Middle frontal gyrus (tissue), 1 donor: ENCODE measurements around the gene JAKMIP2.

Experiments
- DNase-seq: peaks from one replicate; pipeline ENCODE4 v3.0.0-alpha.2; 2015; ENCODE audit warnings: low spot score; ENCODE audit errors: extremely low spot score

JAKMIP2 gene

DNA sequence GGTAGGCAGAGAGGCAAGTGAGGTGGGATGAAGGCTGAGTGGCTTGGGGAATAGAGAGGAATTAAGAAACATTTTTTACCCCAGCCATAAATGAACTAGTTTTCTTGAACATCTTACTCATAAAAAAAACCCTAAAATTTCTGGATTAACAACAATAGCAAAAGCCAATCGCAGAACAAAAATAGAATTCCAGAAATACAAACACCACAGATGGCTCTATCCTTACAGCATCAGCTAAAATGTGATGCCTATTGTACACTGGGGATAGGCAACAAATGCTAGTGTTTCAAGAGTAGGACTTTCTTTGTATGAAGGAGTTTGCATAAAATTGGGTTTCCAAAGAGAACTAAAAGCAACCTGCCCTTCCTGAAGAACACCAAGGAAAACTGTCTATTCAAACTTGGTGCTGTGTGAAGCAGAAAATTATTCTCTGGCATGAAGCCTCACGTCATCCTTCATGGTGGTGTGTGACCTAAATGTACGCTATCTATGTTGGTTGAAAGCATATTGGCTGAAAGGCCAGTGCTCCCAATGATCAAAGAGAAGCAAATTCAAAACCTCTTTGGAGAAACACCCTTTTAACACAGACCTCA, 82.9 kb downstream of the JAKMIP2 start:
- DNase-seq: peak; percentile 13

DNA sequence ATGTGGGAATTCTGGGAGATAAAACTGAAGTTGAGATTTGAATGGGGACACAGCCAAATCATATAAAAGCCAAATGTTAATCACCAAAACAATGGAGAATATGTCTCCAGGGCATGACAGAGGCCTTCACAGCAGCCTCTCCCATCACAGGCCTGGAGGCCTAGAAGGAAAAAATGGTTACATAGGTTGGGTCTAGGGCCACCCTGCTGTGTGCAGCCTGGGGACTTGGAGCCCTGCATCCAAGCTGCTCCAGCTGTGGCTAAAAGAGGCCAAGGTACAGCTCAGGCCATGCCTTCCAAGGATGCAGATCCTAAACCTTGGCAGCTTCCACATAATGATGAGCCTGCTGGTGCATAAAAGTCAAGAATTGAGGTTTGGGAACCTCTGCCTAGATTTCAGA, 85.1 kb downstream of the JAKMIP2 start:
- DNase-seq: no peak

DNA sequence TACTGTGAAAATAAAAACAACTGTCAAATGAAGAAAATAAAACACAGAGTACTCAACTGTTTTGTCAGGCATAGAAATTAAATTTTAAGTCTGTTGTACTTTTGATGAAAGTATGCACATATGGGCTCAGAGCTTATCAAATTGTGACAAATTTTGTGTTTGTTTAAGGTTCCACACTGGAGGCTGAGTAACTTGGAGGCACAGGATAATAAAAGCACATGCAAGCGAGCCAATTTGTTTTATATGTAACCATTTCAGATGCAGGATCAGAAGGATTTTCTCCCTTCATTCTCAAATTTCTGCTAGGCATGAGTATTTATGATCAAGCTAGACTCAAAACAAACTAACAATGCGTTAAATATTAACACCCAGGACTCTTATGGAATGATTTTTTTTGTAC, 87.8 kb downstream of the JAKMIP2 start:
- DNase-seq: no peak

DNA sequence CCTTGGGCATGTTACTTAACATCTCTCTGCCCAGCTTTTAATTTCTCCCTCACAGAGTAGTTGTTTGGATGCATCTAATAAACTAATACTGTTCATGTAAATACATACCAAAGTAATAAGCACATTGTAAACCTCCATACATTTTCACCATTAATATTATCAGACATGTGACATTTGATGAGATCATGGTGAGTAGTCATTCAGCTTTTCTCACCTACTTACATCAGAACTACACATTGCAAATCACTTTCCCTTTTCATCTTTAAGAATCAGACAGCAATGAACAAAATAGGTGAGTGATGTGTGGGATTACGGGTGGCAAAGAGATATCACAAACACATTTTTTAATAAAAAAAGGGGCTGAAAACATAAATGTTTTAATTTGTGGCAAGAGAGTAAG, 89.3 kb downstream of the JAKMIP2 start:
- no peak for DNase-seq

DNA sequence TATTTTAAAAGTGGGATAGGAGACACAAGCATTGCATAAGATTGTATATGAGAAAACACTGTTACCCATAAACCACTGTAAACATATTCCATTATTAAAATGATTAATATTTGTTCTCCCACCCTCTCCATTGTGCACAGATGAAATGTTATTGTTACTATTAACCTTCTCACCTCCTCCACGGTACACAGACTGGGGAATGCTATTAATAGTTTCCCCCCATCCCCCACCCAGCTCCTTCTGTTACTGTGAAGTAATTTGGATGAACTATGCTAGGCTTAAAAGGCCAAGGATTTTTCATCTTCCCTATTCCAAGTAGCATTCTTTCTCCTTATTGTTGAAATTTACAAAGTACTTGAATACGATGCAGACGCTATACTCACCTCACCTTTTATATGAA, 91.4 kb downstream of the JAKMIP2 start:
- DNase-seq: no peak

DNA sequence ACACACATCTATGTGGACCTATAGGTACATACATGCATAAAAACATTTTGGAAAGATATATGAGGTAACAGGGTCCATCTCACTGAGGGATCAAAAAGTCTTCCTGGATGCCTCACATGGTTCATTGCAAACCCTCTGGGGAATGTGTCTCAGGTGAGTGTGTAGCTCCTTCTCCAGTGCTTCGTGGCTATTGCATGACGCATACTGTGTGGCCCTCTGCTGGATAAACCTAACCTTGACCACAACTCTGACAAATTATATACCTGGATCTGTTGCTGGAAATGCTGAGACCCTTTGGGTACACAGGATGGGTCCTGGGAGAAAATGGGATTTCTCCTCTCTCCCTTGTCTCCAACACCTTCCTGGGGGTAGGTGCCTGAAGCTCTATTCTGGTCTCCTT, 91.9 kb downstream of the JAKMIP2 start:
- no peak for DNase-seq

DNA sequence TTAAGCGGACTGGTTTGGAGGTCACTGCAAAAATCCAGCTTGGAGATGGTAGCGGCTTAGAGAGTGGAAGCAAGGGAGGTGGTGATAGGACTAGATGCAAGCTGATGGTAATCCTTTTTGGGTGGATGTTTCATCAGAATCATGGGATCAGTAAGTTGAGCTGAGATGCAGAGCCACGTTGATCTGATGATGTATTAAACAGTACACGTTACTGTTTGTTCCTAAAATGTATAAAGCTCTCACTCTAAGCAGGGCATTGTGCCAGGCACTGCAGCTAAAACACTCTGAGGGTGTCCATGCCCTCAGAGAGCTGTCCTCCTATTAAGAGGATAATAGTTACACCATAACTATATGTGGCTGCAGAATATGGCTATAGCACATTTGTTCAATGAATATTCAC, 93.1 kb downstream of the JAKMIP2 start:
- no peak for DNase-seq

DNA sequence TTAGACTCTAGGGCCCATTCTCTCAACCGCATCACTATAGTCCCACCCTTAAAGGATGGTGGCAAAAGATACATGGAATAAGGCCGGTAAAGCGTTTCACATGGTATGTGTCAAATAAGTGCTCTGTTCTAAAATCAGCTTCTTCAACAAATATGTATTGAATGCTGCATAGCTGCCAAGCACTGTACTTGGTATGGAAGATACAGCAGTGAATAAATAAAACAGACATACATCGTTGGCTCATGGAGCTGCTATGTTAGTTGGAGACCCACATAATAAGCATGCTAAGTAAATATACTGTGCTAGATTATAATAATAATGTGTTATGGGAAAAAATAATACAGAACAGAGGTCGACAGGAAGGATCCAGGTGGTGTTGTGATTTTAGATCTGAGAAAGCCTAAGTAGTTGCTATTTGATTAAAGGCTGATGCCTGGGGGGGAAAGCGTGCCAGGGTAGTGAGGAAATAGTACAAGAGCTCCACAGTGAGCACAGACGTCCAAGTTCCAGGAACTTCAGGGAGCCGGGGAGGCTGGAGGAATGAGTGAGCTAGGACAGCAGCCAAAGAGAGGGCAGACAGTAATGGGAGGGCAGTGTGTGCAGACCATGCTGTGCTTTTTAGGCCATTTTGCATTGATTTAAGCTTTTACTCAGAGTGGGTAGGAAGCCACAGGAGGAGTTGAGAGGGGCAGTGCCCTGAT, 93.7 kb downstream of the JAKMIP2 start:
- DNase-seq: no peak

DNA sequence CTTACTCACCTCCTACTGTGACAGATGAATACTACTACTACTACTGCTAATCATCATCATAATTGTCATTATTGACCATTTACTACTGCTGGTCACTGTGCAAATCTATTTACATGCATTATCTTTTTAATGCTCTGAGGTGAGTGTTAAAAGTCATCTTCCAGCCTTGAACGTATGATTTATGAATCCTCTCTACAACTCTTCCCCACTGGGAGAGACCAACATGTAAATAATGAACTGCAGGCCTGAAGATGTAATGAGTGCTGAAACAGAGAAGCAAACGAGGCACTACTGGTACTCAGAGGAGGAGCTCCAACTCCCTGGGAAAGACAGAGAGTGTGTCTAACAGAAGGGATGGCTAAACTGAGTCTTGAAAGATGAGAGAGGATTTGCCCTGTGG, 95.4 kb downstream of the JAKMIP2 start:
- no peak for DNase-seq

DNA sequence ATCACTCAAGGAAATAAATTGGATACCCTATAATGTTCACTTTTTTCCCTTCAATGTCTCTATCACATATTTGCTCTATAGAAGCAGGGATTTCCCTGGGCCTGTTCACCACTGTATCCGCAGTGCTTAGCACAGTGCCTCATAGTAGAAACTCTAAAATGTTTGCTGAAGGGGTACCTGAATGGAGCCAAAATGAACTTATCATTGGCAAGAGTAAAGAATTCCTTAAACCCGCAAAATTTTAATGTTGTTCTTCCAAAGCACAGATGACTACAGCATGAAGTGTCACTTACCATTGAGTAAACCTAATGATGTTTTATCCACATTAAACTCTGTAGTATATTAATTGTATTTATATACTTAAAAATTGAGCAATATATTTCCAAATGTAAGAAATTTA, 96.1 kb downstream of the JAKMIP2 start:
- DNase-seq: no peak

DNA sequence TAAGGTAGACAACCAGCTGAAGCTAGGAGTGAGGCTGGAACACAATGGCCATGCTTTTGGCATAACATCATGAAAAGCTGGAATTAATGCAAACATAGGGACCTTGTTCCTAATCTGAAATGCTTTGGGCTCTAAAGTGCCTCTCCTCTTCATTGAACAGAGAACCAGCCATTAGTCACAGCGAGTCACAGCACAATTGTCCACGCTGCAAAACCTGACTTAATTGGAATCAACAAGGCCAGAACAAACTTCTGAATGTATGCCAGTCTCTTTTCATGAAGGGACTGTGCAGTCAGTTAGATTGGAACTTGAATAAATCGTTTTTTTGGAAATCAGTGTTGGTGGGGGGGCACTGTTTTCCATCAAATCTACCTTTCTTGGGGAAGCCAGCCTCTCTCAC, 96.5 kb downstream of the JAKMIP2 start:
- no peak for DNase-seq

DNA sequence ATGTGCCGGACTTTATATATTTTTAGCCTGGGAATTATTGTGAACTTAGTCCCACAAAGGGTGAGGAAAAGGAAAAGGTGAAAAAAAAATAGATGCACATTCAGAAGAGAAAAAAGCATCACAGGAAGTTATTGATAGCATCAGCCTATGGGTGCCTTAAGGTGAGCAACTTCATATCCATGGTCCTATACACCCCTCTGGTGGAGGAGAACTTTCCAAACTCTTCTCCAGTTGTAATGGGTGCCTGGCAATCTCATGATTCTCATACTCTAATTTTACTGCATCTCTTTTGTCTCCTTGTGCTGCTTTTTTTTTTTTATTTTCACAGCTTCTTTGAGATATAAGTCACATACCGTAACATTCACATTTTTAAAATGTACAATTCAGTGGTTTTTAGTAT, 107.4 kb downstream of the JAKMIP2 start:
- DNase-seq: no peak

DNA sequence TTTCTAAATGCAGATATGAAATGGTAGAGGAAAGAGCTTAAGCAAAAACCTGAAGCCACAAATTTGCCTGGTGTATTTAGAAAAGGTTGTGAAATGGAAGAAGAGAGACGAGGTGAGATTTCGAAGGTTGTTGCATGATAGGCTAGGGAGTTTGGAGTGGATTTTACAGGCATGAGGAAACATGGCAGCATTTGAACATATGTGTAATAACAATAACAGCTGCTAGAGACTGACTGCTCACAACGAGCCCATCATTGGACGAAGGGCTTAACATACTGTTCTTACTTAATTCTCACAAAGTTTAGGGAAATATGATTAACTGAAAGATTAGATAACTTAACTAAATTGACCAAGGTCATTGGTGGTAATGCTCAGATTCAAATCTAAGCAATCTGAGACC, 108.1 kb downstream of the JAKMIP2 start:
- DNase-seq: no peak

DNA sequence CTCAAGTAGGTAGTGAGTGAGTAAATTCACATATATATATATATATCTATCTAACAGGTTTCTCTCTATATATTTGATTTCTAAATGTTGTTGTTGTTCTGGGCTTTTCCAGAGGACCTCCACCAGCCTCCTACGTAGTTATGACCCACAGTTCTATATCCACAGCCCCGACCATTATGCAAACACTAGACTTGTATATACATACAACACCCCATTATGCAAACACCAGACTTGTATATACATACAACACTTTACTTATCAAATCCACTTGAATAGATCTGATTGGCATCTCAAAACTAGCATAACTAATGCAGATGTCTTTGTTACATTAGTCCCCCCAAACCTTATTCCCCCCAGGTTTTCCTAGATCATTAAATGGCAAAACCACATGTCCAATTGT, 108.7 kb downstream of the JAKMIP2 start:
- no peak for DNase-seq

DNA sequence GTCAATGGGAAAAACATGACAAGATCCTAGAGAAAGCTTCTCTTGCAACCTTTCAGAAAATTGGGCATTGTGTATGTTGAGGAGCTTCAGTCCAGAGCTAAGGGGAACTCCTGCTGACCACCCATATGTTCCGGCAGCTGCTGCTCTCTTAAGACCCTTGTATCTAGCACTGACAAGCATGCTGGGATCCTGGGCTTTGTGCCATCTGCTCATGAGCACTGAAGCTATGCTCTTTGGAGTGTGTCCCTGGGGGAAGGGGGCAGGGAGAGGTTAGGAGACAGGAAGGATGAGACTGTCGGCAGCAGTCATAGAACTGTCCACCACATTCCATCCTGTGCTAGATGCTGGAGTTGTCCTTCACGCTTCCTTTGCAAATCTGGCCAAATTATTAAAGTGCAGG, 109.3 kb downstream of the JAKMIP2 start:
- DNase-seq: no peak

DNA sequence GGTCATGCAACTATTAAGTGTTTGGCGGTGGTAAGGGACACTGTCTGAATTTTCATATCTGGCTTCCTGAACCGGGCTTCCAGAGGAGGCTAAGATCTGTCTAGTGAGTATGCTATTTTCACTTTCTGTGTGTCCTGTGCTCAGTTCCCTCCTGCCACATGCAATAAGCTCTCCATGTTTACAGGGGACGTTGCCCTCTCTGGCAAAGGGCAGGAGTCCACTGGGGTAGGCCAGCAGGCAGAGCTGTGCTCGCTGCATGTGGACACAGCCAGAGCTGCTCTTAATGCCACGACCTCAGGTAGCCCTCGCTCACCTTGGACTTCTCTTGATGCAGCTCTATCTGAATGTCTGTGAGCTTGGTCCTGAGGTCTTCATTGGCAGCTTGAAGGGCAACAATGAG, 111.2 kb downstream of the JAKMIP2 start:
- DNase-seq: no peak

DNA sequence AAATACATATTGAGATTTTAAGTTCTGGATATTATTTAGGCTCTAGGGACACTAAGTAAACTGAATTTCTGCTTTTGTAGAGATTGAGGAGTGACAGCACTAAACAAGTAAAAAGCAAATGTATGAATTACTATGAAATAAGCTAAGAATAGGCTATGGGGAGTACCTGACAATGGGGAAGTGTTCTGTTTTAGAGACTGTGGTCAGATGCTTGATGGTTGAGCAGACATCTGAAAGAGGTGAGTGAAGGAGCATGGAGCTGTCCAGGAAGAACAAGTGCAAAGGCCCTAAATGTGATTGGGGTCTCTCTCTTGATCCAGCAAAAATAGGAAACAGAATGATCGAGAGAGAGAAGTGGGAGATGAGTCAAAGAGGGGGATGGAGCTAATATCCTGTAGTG, 111.7 kb downstream of the JAKMIP2 start:
- no peak for DNase-seq

DNA sequence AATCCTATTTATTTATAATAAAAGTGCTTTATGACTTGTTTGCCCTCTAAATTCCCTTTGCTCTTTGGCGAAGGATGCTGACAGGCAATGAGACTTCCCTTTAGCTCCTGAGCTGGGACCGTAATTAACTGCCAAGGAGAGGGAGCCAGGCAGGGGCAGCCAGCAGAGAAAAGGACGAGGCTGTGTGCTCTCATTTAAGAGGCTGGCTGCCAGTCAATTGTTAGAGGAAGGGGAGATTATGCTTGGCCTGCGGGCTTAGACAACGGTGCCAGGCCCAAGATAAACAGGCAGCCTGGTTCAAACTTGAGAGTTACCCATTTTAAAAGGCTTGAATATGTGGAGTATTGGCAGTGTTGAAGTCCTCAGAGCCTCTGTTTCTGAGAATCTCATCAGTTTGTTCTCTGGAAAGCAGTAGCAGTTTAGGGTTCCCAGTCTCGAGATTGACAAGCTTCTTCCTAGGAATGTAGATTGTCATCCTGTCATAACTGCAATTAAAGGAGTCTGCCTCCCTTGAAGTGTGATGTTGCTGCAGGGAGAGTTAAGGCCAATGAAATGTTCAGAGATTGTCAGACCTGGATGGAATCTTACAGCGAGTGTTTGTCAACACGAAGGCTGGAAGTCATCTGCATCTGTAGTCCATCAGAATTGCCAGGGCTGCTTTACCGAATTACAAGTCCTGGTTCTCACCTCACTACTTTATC, 113.2 kb downstream of the JAKMIP2 start:
- DNase-seq: no peak

DNA sequence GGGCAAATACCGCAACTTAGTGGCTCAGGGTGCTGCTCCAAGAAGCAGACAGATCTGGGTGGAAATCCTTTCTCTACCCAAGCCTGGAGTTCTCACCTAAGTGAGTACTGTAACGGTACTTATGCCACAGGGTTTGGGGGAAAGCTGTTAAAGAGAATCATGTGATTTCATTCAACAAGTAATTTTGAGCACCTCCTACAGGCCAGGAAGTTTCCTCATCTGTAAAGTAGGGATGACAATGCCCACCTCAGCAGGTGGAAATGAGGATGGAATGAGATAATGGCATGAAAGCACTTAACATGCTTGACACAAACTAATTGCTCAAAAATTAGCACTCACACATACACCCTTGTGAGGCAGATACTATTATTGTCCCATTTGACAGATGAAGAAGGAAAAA, 114.1 kb downstream of the JAKMIP2 start:
- no peak for DNase-seq

DNA sequence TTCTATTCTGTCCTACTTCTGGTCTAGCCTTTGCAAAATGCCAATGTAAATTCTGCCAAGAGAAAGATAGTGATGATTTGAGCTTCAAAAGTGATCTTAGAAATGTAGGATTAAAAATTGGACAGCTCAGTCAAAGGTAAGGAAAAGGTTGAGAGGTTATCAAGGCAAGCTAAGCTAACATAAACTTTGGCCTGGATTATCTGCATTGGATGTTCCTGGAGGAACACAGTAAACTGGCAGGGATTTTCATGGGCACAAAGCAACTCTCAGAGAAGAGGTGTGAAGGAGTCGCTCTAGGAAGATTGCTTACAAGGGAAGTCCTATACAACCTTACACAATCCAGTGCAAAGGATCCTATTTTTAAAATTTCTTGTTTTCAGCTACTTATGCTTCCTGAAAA, 115.2 kb downstream of the JAKMIP2 start:
- no peak for DNase-seq

DNA sequence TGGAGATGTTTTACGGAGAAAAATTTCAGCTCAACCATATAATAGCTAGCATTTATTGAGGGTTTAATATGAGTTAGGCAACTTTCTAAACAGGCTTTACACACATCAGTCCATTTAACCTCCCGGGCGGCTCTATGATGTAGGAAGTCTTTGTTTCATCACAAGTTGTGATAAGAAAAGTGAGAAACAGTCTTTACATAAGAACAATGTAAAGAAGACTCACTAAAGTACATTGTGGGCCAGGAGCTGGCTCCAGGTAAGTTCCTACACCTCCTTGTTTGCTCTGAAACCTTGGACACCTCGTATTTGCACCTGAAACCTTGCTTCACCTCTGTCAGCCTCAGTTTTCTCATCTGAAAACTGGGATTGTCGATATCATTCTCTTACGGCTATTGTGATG, 116.1 kb downstream of the JAKMIP2 start:
- DNase-seq: no peak

DNA sequence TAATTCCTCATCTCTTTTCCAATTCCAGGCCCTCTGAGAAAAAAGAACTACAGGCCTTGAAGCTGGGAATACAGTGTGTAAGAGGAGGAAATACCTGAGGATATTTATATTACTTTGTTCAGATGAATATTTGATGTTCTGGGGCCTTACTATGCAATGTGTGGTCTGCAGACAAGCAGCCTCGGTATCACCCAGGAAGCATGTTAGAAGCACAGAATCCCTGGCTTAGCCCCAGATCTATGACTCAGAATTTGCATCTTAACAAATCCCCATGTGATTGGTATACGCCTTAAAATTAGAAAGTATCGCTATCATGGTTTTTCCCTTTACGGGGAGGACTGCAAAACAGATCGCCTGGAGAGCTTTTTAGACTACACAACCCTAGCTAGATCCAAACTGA, 121.0 kb downstream of the JAKMIP2 start:
- DNase-seq: peak; percentile 58
